ENCODE data around the gene CLIC3.
"Not testable (repeated sequence)": the region's sequence is repeated elsewhere in the genome, so short reads cannot be mapped to it uniquely, and the experiment has no call there.

Gene CLIC3

GRCh38 chr9:137007108-137007815 is 10.9 kb upstream of the CLIC3 start:
- DNase-seq = no peak
- no peak for TF ChIP-seq GATA1 (IDR thresholded peaks at IDR 0.05; ENCODE audit: low read depth, low read length)
- no peak for TF ChIP-seq POLR2A (IDR thresholded peaks at IDR 0.05; ENCODE audit: low read length)

GRCh38 chr9:137006116-137007003 is 10.0 kb upstream of the CLIC3 start:
- no peak for DNase-seq
- TF ChIP-seq POLR2A (IDR thresholded peaks at IDR 0.05; ENCODE audit: low read length) (no peak), GATA1 (IDR thresholded peaks at IDR 0.05; ENCODE audit: low read depth, low read length) (no peak)

- not testable (repeated sequence) for DNase-seq
These were observed 7.9 kb upstream of the CLIC3 start for GRCh38 chr9:137004285-137004684.

- no peak for DNase-seq
- TF ChIP-seq GATA1 (IDR thresholded peaks at IDR 0.05; ENCODE audit: low read depth, low read length) (no peak), POLR2A (IDR thresholded peaks at IDR 0.05; ENCODE audit: low read length) (no peak)
These were observed 6.3 kb upstream of the CLIC3 start for GRCh38 chr9:137002646-137003041.

GRCh38 chr9:137001857-137002645 is 5.7 kb upstream of the CLIC3 start:
- DNase-seq = no peak
- no peak for TF ChIP-seq POLR2A (IDR thresholded peaks at IDR 0.05; ENCODE audit: low read length)
- no peak for TF ChIP-seq GATA1 (IDR thresholded peaks at IDR 0.05; ENCODE audit: low read depth, low read length)

GRCh38 chr9:137000177-137000930 is 4.0 kb upstream of the CLIC3 start:
- TF ChIP-seq GATA1 (IDR thresholded peaks at IDR 0.05; ENCODE audit: low read depth, low read length) (no peak), POLR2A (IDR thresholded peaks at IDR 0.05; ENCODE audit: low read length) (no peak)
- DNase-seq = no peak

GRCh38 chr9:136997830-136998234 is 1.5 kb upstream of the CLIC3 start:
- TF ChIP-seq POLR2A (IDR thresholded peaks at IDR 0.05; ENCODE audit: low read length) (no peak), GATA1 (IDR thresholded peaks at IDR 0.05; ENCODE audit: low read depth, low read length) (no peak)
- no peak for DNase-seq

- no peak for TF ChIP-seq GATA1 (IDR thresholded peaks at IDR 0.05; ENCODE audit: low read depth, low read length)
- no peak for TF ChIP-seq POLR2A (IDR thresholded peaks at IDR 0.05; ENCODE audit: low read length)
- no peak for DNase-seq
These were observed 1.0 kb upstream of the CLIC3 start for GRCh38 chr9:136997371-136997770.

- TF ChIP-seq GATA1 (IDR thresholded peaks at IDR 0.05; ENCODE audit: low read depth, low read length) (no peak), POLR2A (IDR thresholded peaks at IDR 0.05; ENCODE audit: low read length) (no peak)
- peak; percentile 31 to 46 for DNase-seq
These were observed 526 bp downstream of the CLIC3 start for GRCh38 chr9:136995772-136996311.

GRCh38 chr9:136995362-136995761 is 1.0 kb downstream of the CLIC3 start:
- TF ChIP-seq POLR2A (IDR thresholded peaks at IDR 0.05; ENCODE audit: low read length) (no peak), GATA1 (IDR thresholded peaks at IDR 0.05; ENCODE audit: low read depth, low read length) (no peak)
- DNase-seq = no peak

GRCh38 chr9:136994888-136995230 is 1.5 kb downstream of the CLIC3 start:
- TF ChIP-seq POLR2A (IDR thresholded peaks at IDR 0.05; ENCODE audit: low read length) = no peak
- no peak for TF ChIP-seq GATA1 (IDR thresholded peaks at IDR 0.05; ENCODE audit: low read depth, low read length)
- DNase-seq = no peak

- TF ChIP-seq GATA1 (IDR thresholded peaks at IDR 0.05; ENCODE audit: low read depth, low read length) (no peak), POLR2A (IDR thresholded peaks at IDR 0.05; ENCODE audit: low read length) (no peak)
These were observed 2.0 kb downstream of the CLIC3 start for GRCh38 chr9:136994180-136994887.

More at GRCh38 chr9:136994180-136994887, 2.0 kb downstream of the CLIC3 start:
- DNase-seq = no peak

Measured in erythroblast (primary cell).